Esophagus muscularis mucosa (tissue), 4 donors: ENCODE data around the gene CD99.

Source experiments
- EP300 ChIP-seq: sonication (generic); formaldehyde crosslinking; IDR thresholded peaks from one replicate; pipeline ENCODE4 v1.6.1; 2017; ENCODE audit warnings: antibody characterized with exemption
- POLR2A ChIP-seq: fragments of 450-650 bp; IDR thresholded peaks from one replicate; pipeline ENCODE4 v1.6.1; 2017; ENCODE audit warnings: antibody characterized with exemption, moderate library complexity, mild to moderate bottlenecking, low read depth
- POLR2AphosphoS5 ChIP-seq, 2 donors: sonication (generic); formaldehyde crosslinking; IDR thresholded peaks; one replicate each; pipeline ENCODE4 v1.6.1; 2017; ENCODE audit warnings: antibody characterized with exemption in 2 of 2
- TF ChIP-seq, protein P1 (sequence below), 3 experiments: fragments of 200-600 bp in 2 of 3; fragments of 450-650 bp in 1 of 3; sonication (generic) in 2 of 3; IDR thresholded peaks; one replicate each; pipeline ENCODE4 v1.5.1; 2017 to 2019; ENCODE audit warnings: antibody characterized with exemption in 3 of 3, mild to moderate bottlenecking in 2 of 3, moderate library complexity in 1 of 3

DNA sequence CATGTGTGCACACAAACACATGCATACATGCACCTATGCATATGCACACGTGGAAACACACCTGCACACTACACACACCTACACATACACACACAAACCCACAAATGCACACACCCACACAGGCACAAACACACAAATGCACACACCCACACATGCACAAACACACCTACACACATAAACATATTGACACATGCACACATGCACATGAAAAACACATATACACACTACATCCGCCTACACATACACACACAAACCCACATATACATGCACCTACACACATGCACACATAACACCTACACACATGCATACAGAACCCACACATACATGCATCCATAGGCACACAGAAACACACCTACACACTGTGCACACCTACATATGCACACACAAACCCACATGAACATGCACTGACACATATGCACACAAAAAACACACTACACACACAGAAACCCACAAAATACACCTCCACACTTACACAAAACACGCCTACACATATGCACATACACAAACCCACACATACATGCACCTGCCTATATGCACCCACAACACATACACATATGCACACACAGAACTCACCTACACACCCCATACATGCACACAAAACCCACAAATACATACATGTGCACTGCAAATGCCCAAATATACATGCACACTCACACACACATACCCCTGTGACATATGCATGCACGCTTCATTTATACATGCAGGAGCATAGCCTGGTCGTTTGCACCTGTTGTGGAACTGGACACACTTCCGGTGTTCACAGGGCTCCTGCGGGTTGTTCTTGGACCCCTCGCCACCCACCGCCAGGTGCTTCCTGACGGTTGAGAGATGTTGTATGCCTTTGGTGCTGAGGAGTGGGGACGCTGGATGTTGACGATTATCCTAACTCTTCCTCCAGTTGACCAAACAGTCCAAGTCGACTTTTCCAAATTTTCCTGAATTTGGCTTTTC is 22.1 kb downstream of the CD99 start:
- TF ChIP-seq, protein P1, sequence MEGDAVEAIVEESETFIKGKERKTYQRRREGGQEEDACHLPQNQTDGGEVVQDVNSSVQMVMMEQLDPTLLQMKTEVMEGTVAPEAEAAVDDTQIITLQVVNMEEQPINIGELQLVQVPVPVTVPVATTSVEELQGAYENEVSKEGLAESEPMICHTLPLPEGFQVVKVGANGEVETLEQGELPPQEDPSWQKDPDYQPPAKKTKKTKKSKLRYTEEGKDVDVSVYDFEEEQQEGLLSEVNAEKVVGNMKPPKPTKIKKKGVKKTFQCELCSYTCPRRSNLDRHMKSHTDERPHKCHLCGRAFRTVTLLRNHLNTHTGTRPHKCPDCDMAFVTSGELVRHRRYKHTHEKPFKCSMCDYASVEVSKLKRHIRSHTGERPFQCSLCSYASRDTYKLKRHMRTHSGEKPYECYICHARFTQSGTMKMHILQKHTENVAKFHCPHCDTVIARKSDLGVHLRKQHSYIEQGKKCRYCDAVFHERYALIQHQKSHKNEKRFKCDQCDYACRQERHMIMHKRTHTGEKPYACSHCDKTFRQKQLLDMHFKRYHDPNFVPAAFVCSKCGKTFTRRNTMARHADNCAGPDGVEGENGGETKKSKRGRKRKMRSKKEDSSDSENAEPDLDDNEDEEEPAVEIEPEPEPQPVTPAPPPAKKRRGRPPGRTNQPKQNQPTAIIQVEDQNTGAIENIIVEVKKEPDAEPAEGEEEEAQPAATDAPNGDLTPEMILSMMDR (IDR thresholded peaks at IDR 0.05) = no peak
- TF ChIP-seq POLR2A (no peak), EP300 (no peak), POLR2AphosphoS5 (IDR thresholded peaks at IDR 0.05) (no peak)
